K562 (cell line): ENCODE data around the gene FAR2. TPM values are rescaled to one million over a fixed set of nuclear protein-coding genes. Genes with fewer than 3 reads are reported as not detected.

ENCODE experiments used
- AFF4 ChIP-seq: sonication (generic); formaldehyde crosslinking; IDR thresholded peaks from 2 replicates; pipeline ENCODE4 v1.8.0; 2023; ENCODE audit warnings: mild to moderate bottlenecking, missing genetic modification reagents
- ELF4 ChIP-seq: fragments of 450-650 bp; formaldehyde crosslinking; IDR thresholded peaks from 2 replicates; pipeline ENCODE4 v1.4.0; 2022; ENCODE audit warnings: missing genetic modification characterization
- FOXA3 ChIP-seq, 2 experiments: fragments of 450-650 bp in 1 of 2; sonication (generic) in 1 of 2; formaldehyde crosslinking; IDR thresholded peaks in 1 of 2; conservative IDR thresholded peaks in 1 of 2; 2 replicates each; pipeline versions ENCODE4 v1.4.0 to v1.8.0; 2020 to 2022; ENCODE audit warnings: mild to moderate bottlenecking in 2 of 2, missing genetic modification reagents in 1 of 2
- NR0B1 ChIP-seq: fragments of 450-650 bp; IDR thresholded peaks from one replicate; pipeline ENCODE4 v1.6.1; 2018; ENCODE audit warnings: mild to moderate bottlenecking, moderate library complexity; ENCODE audit not compliant: partially characterized antibody
- POLR2B ChIP-seq: fragments of 450-650 bp; IDR thresholded peaks from 2 replicates; pipeline ENCODE4 v1.6.1; 2018; ENCODE audit warnings: low read depth; ENCODE audit not compliant: partially characterized antibody
- SIN3B ChIP-seq: fragments of 450-650 bp; IDR thresholded peaks from 2 replicates; pipeline ENCODE4 v1.6.1; 2017; ENCODE audit warnings: low read depth, mild to moderate bottlenecking, moderate library complexity
- SMC3 ChIP-seq: conservative IDR thresholded peaks from 2 replicates; pipeline ENCODE4 v1.6.1; 2011; ENCODE audit warnings: low read depth, low read length, improper control_type of control experiment; ENCODE audit not compliant: insufficient read depth
- SREBF2 ChIP-seq: sonication (generic); formaldehyde crosslinking; IDR thresholded peaks from 2 replicates; pipeline ENCODE4 v1.4.0; 2020; ENCODE audit warnings: mild to moderate bottlenecking, missing genetic modification reagents
- ZFPM2 ChIP-seq: fragments of 250-450 bp; sonication (Bioruptor Pico); IDR thresholded peaks from 2 replicates; pipeline ENCODE4 v1.5.1; 2022; ENCODE audit warnings: mild to moderate bottlenecking
- ZHX1 ChIP-seq: fragments of 150-350 bp; conservative IDR thresholded peaks from 2 replicates; pipeline ENCODE4 v1.6.1; 2014; ENCODE audit warnings: low read length
- ZKSCAN1 ChIP-seq: fragments of 150-350 bp; IDR thresholded peaks from 2 replicates; pipeline ENCODE4 v1.6.1; 2016; ENCODE audit warnings: low read depth, low read length
- polyA plus RNA-seq, 8 experiments: library from polyadenylated mRNA; depleted of rRNA in 4 of 8; stranded (reverse) in 5 of 8; unstranded in 3 of 8; fragments of >200 nt; fragmentation: Nextera tagmentation in 2 of 8; fragmentation: Illumina TruSeq in 1 of 8; extraction: Ambion mirVana in 2 of 8; extraction: Trizol in 1 of 8; gene quantifications; 2 replicates each; pipeline versions ENCODE4 v1.2.1 to v1.2.3, GENCODE V29; 2011 to 2014; ENCODE audit warnings: inconsistent platforms in 1 of 8, missing spikeins in 1 of 8
- total RNA-seq, 7 experiments: library from RNA; depleted of rRNA in 6 of 7; stranded (reverse); fragments of >200 nt in 6 of 7; fragmentation: Illumina TruSeq in 2 of 7; extraction: Trizol in 2 of 7; gene quantifications; 2 replicates each; pipeline versions ENCODE4 v1.2.1 to v1.2.3, GENCODE V29; 2011 to 2021; ENCODE audit warnings: low replicate concordance in 1 of 7
- TF ChIP-seq, protein P1 (sequence below): fragments of 250-450 bp; sonication (Bioruptor Pico); IDR thresholded peaks from 2 replicates; pipeline ENCODE4 v1.4.0; 2020; ENCODE audit warnings: mild to moderate bottlenecking, moderate library complexity
- TF ChIP-seq, protein P2 (sequence below): sonication (generic); formaldehyde crosslinking; IDR thresholded peaks from 2 replicates; pipeline ENCODE4 v1.8.1; 2023; ENCODE audit warnings: mild to moderate bottlenecking, missing genetic modification reagents

FAR2 gene
- total and polyA plus RNA-seq, 9 of the 15 experiments (the other 6 are each of a cell fraction or from before 2014, with no cell fraction given) = 5.0 to 13.4 (median 8.5) TPM

GRCh38 chr12:29380536-29381523 is 231.8 kb downstream of the FAR2 start, which contains the start of gene ERGIC2 (continued):
- TF ChIP-seq ZFPM2 (CRISPR knock-in tag) (0 out of 2 replicates have a peak, but pooled peaks have one; percentile 18), ZKSCAN1 (no peak), FOXA3 (CRISPR knock-in tag; conservative IDR thresholded peaks at IDR 0.05 in 1 of 2, IDR thresholded peaks at IDR 0.05 in 1 of 2) (no peak), ELF4 (0 out of 2 replicates have a peak, but pooled peaks have one; percentile 15), SREBF2 (CRISPR knock-in tag) (no peak), ZHX1 (peak; percentile 93; the same call in 1 of the 2 replicates), NR0B1 (no peak), POLR2B (peak; percentile 72), SIN3B (peak; percentile 96), SMC3 (no peak), AFF4 (CRISPR knock-in tag) (peak; percentile 68)
- TF ChIP-seq, protein P1, sequence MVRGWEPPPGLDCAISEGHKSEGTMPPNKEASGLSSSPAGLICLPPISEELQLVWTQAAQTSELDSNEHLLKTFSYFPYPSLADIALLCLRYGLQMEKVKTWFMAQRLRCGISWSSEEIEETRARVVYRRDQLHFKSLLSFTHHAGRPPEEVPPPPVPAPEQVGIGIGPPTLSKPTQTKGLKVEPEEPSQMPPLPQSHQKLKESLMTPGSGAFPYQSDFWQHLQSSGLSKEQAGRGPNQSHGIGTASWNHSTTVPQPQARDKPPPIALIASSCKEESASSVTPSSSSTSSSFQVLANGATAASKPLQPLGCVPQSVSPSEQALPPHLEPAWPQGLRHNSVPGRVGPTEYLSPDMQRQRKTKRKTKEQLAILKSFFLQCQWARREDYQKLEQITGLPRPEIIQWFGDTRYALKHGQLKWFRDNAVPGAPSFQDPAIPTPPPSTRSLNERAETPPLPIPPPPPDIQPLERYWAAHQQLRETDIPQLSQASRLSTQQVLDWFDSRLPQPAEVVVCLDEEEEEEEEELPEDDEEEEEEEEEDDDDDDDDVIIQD = no peak
- TF ChIP-seq, protein P2, sequence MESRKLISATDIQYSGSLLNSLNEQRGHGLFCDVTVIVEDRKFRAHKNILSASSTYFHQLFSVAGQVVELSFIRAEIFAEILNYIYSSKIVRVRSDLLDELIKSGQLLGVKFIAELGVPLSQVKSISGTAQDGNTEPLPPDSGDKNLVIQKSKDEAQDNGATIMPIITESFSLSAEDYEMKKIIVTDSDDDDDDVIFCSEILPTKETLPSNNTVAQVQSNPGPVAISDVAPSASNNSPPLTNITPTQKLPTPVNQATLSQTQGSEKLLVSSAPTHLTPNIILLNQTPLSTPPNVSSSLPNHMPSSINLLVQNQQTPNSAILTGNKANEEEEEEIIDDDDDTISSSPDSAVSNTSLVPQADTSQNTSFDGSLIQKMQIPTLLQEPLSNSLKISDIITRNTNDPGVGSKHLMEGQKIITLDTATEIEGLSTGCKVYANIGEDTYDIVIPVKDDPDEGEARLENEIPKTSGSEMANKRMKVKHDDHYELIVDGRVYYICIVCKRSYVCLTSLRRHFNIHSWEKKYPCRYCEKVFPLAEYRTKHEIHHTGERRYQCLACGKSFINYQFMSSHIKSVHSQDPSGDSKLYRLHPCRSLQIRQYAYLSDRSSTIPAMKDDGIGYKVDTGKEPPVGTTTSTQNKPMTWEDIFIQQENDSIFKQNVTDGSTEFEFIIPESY (CRISPR knock-in tag) = no peak
